Kidney (tissue), 14 donors: ENCODE measurements around the gene SLC12A1. TPM values are rescaled to one million over a fixed set of nuclear protein-coding genes. Genes with fewer than 3 reads are reported as not detected.
A peak's percentile ranks its signal among the peaks of the same experiment; 100 is the strongest.

Experiments
- DNase-seq, 5 donors: peaks; one replicate each; pipeline ENCODE4 v3.0.0-alpha.2; 2013 to 2020
- FAIRE-seq: peaks from 2 replicates; lab custom pipeline; 2012; peaks lifted over from hg19 to GRCh38; lab: Jason Lieb, UNC
- H3K27ac ChIP-seq, 2 donors: one replicate each; pipeline ENCODE4 v1.7.0; 2013; ENCODE audit warnings: low read depth in 2 of 2, low read length in 2 of 2, inconsistent platforms in 1 of 2
- H3K27me3 ChIP-seq: one replicate; pipeline ENCODE4 v1.7.1; 2013; ENCODE audit warnings: low read length, inconsistent platforms; ENCODE audit not compliant: control insufficient read depth, insufficient read depth
- H3K36me3 ChIP-seq, 3 donors: one replicate each; pipeline versions ENCODE4 v1.7.0 to v1.7.1; 2013; ENCODE audit warnings: low read length in 3 of 3, control low read depth in 1 of 3, inconsistent platforms in 1 of 3; ENCODE audit not compliant: insufficient read depth in 3 of 3, control insufficient read depth in 2 of 3
- H3K4me1 ChIP-seq, 3 donors: one replicate each; pipeline versions ENCODE4 v1.7.0 to v1.7.1; 2013; ENCODE audit warnings: low read length in 3 of 3, inconsistent platforms in 1 of 3, low read depth in 1 of 3; ENCODE audit not compliant: control insufficient read depth in 2 of 3, insufficient read depth in 2 of 3
- H3K4me3 ChIP-seq, 3 donors: one replicate each; pipeline versions ENCODE4 v1.7.0 to v1.8.1; 2013; ENCODE audit warnings: low read length in 3 of 3, control low read depth in 1 of 3, inconsistent platforms in 1 of 3
- H3K9ac ChIP-seq, 3 donors: one replicate each; pipeline versions ENCODE4 v1.7.0 to v1.7.1; 2013; ENCODE audit warnings: low read length in 3 of 3, control low read depth in 1 of 3, inconsistent platforms in 1 of 3
- H3K9me3 ChIP-seq, 3 donors: one replicate each; pipeline versions ENCODE4 v1.7.0 to v1.7.1; 2013; ENCODE audit warnings: low read length in 3 of 3, control low read depth in 1 of 3, inconsistent platforms in 1 of 3; ENCODE audit not compliant: control insufficient read depth in 2 of 3, insufficient read depth in 1 of 3
- CTCF ChIP-seq: IDR thresholded peaks from 3 replicates; pipeline ENCODE4 v1.5.1; 2012; ENCODE audit warnings: mild to moderate bottlenecking, moderate library complexity, borderline replicate concordance; ENCODE audit not compliant: insufficient read depth; ENCODE audit errors: extremely low read depth
- intact Hi-C: fragments of 100-400 bp; cut with DNase I; formaldehyde crosslinking; loops from one replicate; pipeline ENCODE4 v1.11.1; 2022
- polyA plus RNA-seq: library from polyadenylated mRNA; stranded (reverse); fragments of 350-450 nt; fragmentation: Illumina TruSeq; extraction: RNeasy Lipid Tissue Mini Kit (QIAGEN cat#74804); gene quantifications from one replicate; pipeline ENCODE4 v1.2.3, GENCODE V29; 2014; ENCODE audit warnings: low read depth, low replicate concordance; ENCODE audit not compliant: insufficient read depth
- total RNA-seq: library from RNA; stranded (reverse); fragmentation: NEBNext Ultra II Directional; extraction: Animal tissue kit (Norgen Biotek cat#: 25700); gene quantifications from one replicate; pipeline ENCODE4 v1.2.1, GENCODE V29; 2021
- donor health status: control.
- donor health status: control.
- donor health status: control.
- donor health status: control.
- donor health status: control.
- donor health status: DM: yes; HTN: yes; CAD: no.
- donor health status: Normal renal cell carcinoma (clear cell type).

SLC12A1 gene
- total and polyA plus RNA-seq, 2 donors from 2014 or later, result 201 to 370 TPM

- H3K4me3 ChIP-seq, result no peak overlapping the region
- no peak for FAIRE-seq
- intact Hi-C loops, result no loop called here
Measured at GRCh38 chr15:48279608-48280007, 73.5 kb downstream of the SLC12A1 start.

GRCh38 chr15:48281674-48282073, 75.6 kb downstream of the SLC12A1 start:
- FAIRE-seq, result no peak
- Histone ChIP-seq H3K27me3 (no peaks in the 10 kb centered on the region), H3K4me1 (peaks cover 0 to 2% (median 0%) of the 10 kb centered on the region in 3 donors), H3K4me3 (no peak overlapping the region), H3K36me3 (no peaks in the 10 kb centered on the region), H3K9me3 (no peaks in the 10 kb centered on the region), H3K27ac (no peak overlapping the region), H3K9ac (no peak overlapping the region)
- DNase-seq, result no peak
- intact Hi-C loops, result no loop called here
- no peak for TF ChIP-seq CTCF

More at GRCh38 chr15:48279608-48280007, 73.5 kb downstream of the SLC12A1 start:
- TF ChIP-seq CTCF, result no peak
- DNase-seq, result no peak
- Histone ChIP-seq H3K9ac (no peak overlapping the region), H3K4me1 (no peaks in the 10 kb centered on the region), H3K9me3 (no peaks in the 10 kb centered on the region), H3K27me3 (no peaks in the 10 kb centered on the region), H3K27ac (no peak overlapping the region), H3K36me3 (no peaks in the 10 kb centered on the region)

GRCh38 chr15:48282216-48282615, 76.1 kb downstream of the SLC12A1 start:
- peak in 1 of 5 donors; percentile 15 for DNase-seq
- no peak for TF ChIP-seq CTCF
- Histone ChIP-seq H3K4me3 (no peak overlapping the region), H3K27me3 (no peaks in the 10 kb centered on the region), H3K36me3 (no peaks in the 10 kb centered on the region), H3K9me3 (no peaks in the 10 kb centered on the region), H3K27ac (no peak overlapping the region), H3K4me1 (peaks cover 0 to 2% (median 0%) of the 10 kb centered on the region in 3 donors), H3K9ac (no peak overlapping the region)
- intact Hi-C loops, result no loop called here
- FAIRE-seq, result no peak
